Upper lobe of right lung (tissue), 1 donor: ENCODE data around the gene CALD1. TPM values are rescaled to one million over a fixed set of nuclear protein-coding genes. Genes with fewer than 3 reads are reported as not detected.

Source experiments
- ATAC-seq: fragments of 200-7000 bp; cut with Tn5 transposase; one replicate; pipeline ENCODE4 v1.9.1; 2020; ENCODE audit warnings: mild to moderate bottlenecking, moderate library complexity
- DNase-seq: peaks from one replicate; pipeline ENCODE4 v3.0.0-alpha.2; 2020
- H3K27ac ChIP-seq: fragments of 200-600 bp; one replicate; pipeline ENCODE4 v1.8.0; 2022
- H3K27me3 ChIP-seq: fragments of 200-600 bp; one replicate; pipeline ENCODE4 v1.8.0; 2022; ENCODE audit warnings: mild to moderate bottlenecking
- H3K36me3 ChIP-seq: fragments of 200-600 bp; one replicate; pipeline ENCODE4 v1.8.0; 2022
- H3K4me1 ChIP-seq: fragments of 200-600 bp; one replicate; pipeline ENCODE4 v1.8.0; 2022
- H3K4me3 ChIP-seq: fragments of 200-600 bp; one replicate; pipeline ENCODE4 v1.8.0; 2022; ENCODE audit warnings: mild to moderate bottlenecking
- H3K9me3 ChIP-seq: fragments of 200-600 bp; one replicate; pipeline ENCODE4 v1.8.0; 2022
- CTCF ChIP-seq: fragments of 200-600 bp; IDR thresholded peaks from one replicate; pipeline ENCODE4 v1.8.0; 2022; ENCODE audit warnings: antibody characterized with exemption
- intact Hi-C: fragments of 100-400 bp; cut with DNase I; formaldehyde crosslinking; loops from one replicate; pipeline ENCODE4 v1.11.0; 2022
- total RNA-seq: library from RNA; stranded (reverse); fragmentation: NEBNext Ultra II Directional; extraction: Animal tissue kit (Norgen Biotek cat#: 25700); gene quantifications from one replicate; pipeline ENCODE4 v1.2.1, GENCODE V29; 2021
- donor health status: DM: no; HTN: yes; CAD: no; lungs with severe emphysema.

Gene CALD1
- total RNA-seq, 1 donor from 2014 or later: 213 TPM

GRCh38 chr7:134907000-134907399 is 127.6 kb downstream of the CALD1 start:
- Histone ChIP-seq H3K4me3 (no peak overlapping the region), H3K27ac (no peak overlapping the region), H3K36me3 (no peaks in the 10 kb centered on the region), H3K4me1 (no peaks in the 10 kb centered on the region), H3K9me3 (no peaks in the 10 kb centered on the region), H3K27me3 (no peaks in the 10 kb centered on the region)
- TF ChIP-seq CTCF: no peak
- no peak for ATAC-seq
- no peak for DNase-seq
- intact Hi-C loops: no loop called here

GRCh38 chr7:134907639-134908038 is 128.2 kb downstream of the CALD1 start:
- no peaks in the 10 kb centered on the region for H3K9me3 ChIP-seq
- no peak for DNase-seq
- intact Hi-C loops: no loop called here
- ATAC-seq: no peak
- H3K4me3 ChIP-seq: no peak overlapping the region
- no peaks in the 10 kb centered on the region for H3K36me3 ChIP-seq
- no peaks in the 10 kb centered on the region for H3K4me1 ChIP-seq
- no peaks in the 10 kb centered on the region for H3K27me3 ChIP-seq
- no peak for TF ChIP-seq CTCF
- no peak overlapping the region for H3K27ac ChIP-seq

DNA sequence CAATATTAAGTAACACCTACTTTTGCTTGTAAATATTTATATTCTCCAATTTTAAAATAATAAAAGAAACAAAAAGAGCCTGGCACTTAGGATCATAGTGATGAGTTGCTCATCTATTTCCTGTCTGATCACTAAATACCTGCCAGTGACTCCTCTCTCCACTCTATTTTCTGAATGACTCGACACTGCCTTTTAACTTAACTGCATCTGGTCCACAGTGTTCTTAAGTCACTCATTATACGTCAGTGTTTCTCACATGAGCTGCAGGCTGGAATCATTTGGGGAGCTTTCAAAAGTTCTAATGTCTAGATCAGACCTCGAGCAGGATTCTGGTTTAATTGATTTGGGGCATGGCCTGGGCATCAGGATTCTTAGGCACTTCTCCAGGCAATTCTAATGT is 128.9 kb downstream of the CALD1 start:
- Histone ChIP-seq H3K4me3 (no peak overlapping the region), H3K36me3 (no peaks in the 10 kb centered on the region), H3K9me3 (no peaks in the 10 kb centered on the region), H3K27me3 (no peaks in the 10 kb centered on the region), H3K4me1 (no peaks in the 10 kb centered on the region), H3K27ac (no peak overlapping the region)
- DNase-seq: no peak
- intact Hi-C loops: no loop called here
- no peak for TF ChIP-seq CTCF
- no peak for ATAC-seq

DNA sequence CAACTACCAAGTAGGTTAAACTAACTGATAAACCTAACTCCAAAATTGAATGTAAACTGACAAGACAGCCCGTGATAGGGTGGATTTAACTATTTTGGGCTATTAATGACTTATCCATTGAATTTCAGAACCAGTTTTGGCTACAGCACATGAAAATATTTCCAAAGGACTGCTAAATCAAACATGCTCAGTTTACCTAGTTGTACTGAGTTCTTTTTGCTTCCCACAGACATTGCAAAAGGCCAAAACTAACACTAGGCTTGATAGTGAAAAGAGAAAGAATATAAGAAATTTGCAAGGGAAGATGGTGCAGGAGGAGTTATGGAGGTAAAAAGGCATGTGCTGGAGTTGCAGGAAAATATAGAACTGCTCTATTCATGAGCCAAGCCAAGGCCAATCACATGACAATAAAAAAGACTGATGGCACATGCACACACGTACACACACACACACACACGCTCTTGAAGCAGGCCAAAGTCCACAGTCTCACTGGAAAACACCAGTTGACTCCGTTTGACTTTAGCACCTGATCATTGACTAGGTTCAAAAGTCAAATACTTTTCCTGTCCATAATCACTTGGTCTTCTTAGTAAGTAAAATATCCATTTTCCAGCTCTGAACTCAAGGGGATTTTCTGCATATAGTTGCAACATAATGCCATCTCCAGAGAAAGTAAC is 130.9 kb downstream of the CALD1 start:
- TF ChIP-seq CTCF: no peak
- DNase-seq: no peak
- Histone ChIP-seq H3K27ac (no peak overlapping the region), H3K9me3 (no peaks in the 10 kb centered on the region), H3K4me1 (peaks cover 3% of the 10 kb centered on the region), H3K4me3 (no peak overlapping the region), H3K27me3 (no peaks in the 10 kb centered on the region), H3K36me3 (no peaks in the 10 kb centered on the region)
- intact Hi-C loops: no loop called here
- ATAC-seq: no peak

DNA sequence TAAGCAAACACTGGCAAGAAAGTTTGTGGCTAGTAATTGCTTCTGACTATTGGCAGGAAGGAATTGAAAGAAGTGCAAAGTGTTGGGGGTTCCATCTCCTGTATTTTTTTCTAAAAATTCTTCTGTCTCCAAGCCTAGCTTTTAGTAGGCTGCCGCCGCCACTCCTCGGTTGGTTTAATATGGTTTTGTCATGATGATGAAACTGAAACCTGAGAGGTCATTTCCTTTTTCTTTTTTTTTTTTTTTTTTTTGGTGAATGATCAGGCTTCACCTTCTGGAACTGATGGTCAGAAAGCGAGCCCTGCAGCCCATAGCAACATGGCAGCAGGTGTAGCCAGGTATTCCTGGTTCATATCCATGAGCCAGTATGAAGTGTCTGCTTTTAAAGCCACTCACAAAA is 131.5 kb downstream of the CALD1 start:
- no peak overlapping the region for H3K4me3 ChIP-seq
- DNase-seq (no peak), ATAC-seq (no peak)
- no peaks in the 10 kb centered on the region for H3K9me3 ChIP-seq
- no peaks in the 10 kb centered on the region for H3K27me3 ChIP-seq
- H3K36me3 ChIP-seq: no peaks in the 10 kb centered on the region
- intact Hi-C loops: no loop called here
- no peak for TF ChIP-seq CTCF
- H3K27ac ChIP-seq: no peak overlapping the region
- H3K4me1 ChIP-seq: peaks cover 3% of the 10 kb centered on the region
